Motor neuron (in vitro differentiated cells): ENCODE results near the gene LYSET. TPM values are rescaled to one million over a fixed set of nuclear protein-coding genes. Genes with fewer than 3 reads are reported as not detected.
"Not testable (repeated sequence)": the region's sequence is repeated elsewhere in the genome, so short reads cannot be mapped to it uniquely, and the experiment has no call there.

Experiments used
- ATAC-seq, 8 experiments: fragments of 200-7000 bp; cut with Tn5 transposase; replicated peaks in 6 of 8; 2 replicates each; pipeline ENCODE4 v1.8.0; 2021; ENCODE audit warnings: mild to moderate bottlenecking in 8 of 8, moderate library complexity in 8 of 8
- H3K27ac ChIP-seq, 2 donors: fragments of 250-450 bp; sonication (Bioruptor Pico); 2 replicates each; pipeline ENCODE4 v1.9.0; 2021; ENCODE audit warnings: antibody characterized with exemption in 2 of 2, mild to moderate bottlenecking in 2 of 2, moderate library complexity in 1 of 2
- H3K4me1 ChIP-seq, 2 donors: fragments of 250-450 bp; sonication (Bioruptor Pico); replicated peaks in 1 of 2; 2 replicates each; pipeline ENCODE4 v1.6.1; 2021; ENCODE audit warnings: antibody characterized with exemption in 2 of 2, mild to moderate bottlenecking in 2 of 2, moderate library complexity in 1 of 2
- H3K4me3 ChIP-seq, 5 donors: fragments of 250-450 bp; sonication (Bioruptor Pico); 2 replicates each; pipeline ENCODE4 v1.9.0; 2021; ENCODE audit warnings: antibody characterized with exemption in 5 of 5, mild to moderate bottlenecking in 5 of 5, moderate library complexity in 4 of 5
- WGBS, 10 experiments: fragments of 450-650 bp; shearing (Covaris generic); methylation state at CpG; one replicate each; pipeline ENCODE4 v1.0.0; 2022; 5-methylcytosine and 5-hydroxymethylcytosine counted together
- in situ Hi-C, 9 experiments: fragments of 400-800 bp; cut with MboI; loops; one replicate each; pipeline ENCODE4 v1.15.0; 2021; ENCODE audit warnings: low sequenced_read_pairs in 9 of 9, low pct_unique_long_range_greater_than_20kb in 2 of 9; ENCODE audit not compliant: unreplicated experiment in 9 of 9
- total RNA-seq, 8 experiments: library from RNA; unstranded; fragments of 300-600 nt; gene quantifications; 2 replicates each; pipeline versions ENCODE4 v1.2.3 to v1.2.4, GENCODE V29; 2022

LYSET gene
- total RNA-seq, 8 experiments from 2014 or later: 11.7 to 26.5 (median 20.8) TPM

DNA sequence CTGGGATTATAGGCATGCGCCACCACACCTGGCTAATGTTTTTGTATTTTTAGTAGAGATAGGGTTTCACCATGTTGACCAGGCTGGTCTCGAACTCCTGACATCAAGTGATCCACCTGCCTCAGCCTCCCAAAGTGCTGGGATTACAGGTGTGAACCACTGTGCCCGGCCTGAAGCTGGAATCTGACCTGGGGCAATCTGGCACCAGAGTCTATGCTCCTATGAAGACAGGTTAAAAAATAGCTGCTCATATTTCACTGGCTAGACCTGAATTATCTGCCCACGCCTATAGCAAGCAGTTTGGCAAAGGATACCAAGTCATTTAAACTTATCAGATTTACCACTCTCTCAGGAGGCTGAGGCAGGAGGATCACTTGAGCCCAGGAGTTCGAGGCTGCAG is 10.4 kb upstream of the LYSET start:
- 25 to 88% (median 60%) methylated on average over 1 to 4 of the region's 5 CpGs; no CpG with 5 or more reads in 3 of the 10 experiments for WGBS, 10 experiments
- ATAC-seq, H3K4me1 ChIP-seq, H3K27ac ChIP-seq, H3K4me3 ChIP-seq, in situ Hi-C loops: not testable (repeated sequence)

- no peak overlapping the region for H3K27ac ChIP-seq
- 70 to 100% (median 83%) methylated on average over 1 to 6 of the region's 6 CpGs; no CpG with 5 or more reads in 1 of the 10 experiments for WGBS, 10 experiments
- in situ Hi-C loops: no loop called here
Observed at GRCh38 chr14:93175492-93175891, 9.6 kb upstream of the LYSET start.

DNA sequence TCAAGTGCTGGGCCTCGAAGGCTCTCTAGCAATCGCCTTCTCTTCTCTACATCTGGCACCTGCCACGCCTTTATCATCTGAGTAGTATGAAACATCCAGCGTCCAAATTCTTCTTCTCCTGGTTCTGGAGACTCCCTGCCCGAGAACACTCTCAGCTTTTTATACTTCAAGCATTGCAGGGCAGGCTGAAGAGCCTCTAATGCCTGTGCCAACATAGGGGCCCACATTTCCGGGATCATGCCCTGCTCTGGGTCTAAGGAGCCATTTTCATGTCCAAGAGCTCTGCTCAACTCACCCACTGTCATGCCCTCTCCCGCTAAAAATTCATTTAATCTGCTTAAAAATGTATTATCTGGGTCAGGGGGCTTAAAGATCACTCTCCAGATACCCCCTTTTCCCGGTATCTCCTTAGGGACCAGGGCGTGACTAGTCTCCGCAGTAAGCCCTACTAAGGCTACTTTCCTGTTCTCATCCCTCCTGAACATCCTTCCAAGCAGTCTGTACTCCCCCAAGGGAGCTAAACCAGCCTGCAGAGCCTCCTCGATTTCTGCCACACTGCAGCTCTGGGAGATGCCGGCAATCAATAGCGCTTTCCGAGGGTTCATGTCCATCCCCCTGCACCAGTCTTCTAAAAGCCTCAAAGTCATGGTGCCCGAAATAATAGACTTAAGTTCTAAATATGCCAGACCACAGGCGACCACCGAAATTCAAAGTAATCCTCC is 1.4 kb upstream of the LYSET start:
- WGBS, 10 experiments: 6 to 85% (median 47%) methylated on average over 2 to 12 of the region's 17 CpGs; no CpG with 5 or more reads in 1 of the 10 experiments
- Histone ChIP-seq H3K4me1 (peaks cover 13 to 16% of the 10 kb centered on the region in 2 donors), H3K27ac (no peak overlapping the region), H3K4me3 (peak overlapping the region; percentile 56 to 97 (median 87))
- in situ Hi-C loops: no loop called here
- ATAC-seq: no peak

More at GRCh38 chr14:93175492-93175891, 9.6 kb upstream of the LYSET start:
- Histone ChIP-seq H3K4me1 (peaks cover 6 to 7% of the 10 kb centered on the region in 2 donors), H3K4me3 (no peak overlapping the region)
- ATAC-seq: no peak

GRCh38 chr14:93185349-93185720 is 218 bp downstream of the LYSET start:
- H3K27ac ChIP-seq: peak overlapping the region; percentile 90 to 92
- H3K4me3 ChIP-seq: peak overlapping the region; percentile 56 to 97 (median 87)
- no peak for ATAC-seq
- H3K4me1 ChIP-seq: peaks cover 13 to 16% of the 10 kb centered on the region in 2 donors
- in situ Hi-C loops: no loop called here
- 0 to 11% (median 0%) methylated on average over 1 to 10 of the region's 10 CpGs for WGBS, 10 experiments

GRCh38 chr14:93186466-93186865 is 1.3 kb downstream of the LYSET start:
- Histone ChIP-seq H3K4me3 (peak overlapping the region in 1 of 5 donors; percentile 87), H3K4me1 (peaks cover 13 to 16% of the 10 kb centered on the region in 2 donors), H3K27ac (no peak overlapping the region)
- ATAC-seq: no peak
- in situ Hi-C loops: no loop called here
- WGBS, 10 experiments: 64 to 90% (median 80%) methylated on average over 3 to 6 of the region's 6 CpGs; no CpG with 5 or more reads in 2 of the 10 experiments

DNA sequence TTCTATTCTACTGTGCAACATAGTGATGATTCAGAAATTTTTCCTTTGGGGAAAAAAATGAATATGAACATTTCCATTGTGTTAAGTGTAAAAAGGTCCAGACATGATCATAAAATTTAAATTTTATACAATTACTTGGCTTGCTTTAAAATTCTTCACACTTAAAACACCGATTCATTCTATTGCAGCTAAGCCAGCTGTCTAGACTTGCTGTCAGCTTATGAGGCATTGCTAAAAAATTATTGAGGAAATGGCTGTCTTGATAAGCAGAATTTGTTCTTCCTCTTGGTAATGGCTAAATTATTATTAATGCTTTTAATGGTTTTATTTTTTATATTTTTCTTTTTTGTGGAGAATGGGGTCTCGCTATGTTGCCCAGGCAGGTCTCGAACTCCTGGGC is 1.8 kb downstream of the LYSET start:
- Histone ChIP-seq H3K4me1 (peaks cover 13 to 16% of the 10 kb centered on the region in 2 donors), H3K4me3 (no peak overlapping the region), H3K27ac (no peak overlapping the region)
- in situ Hi-C loops: no loop called here
- WGBS, 10 experiments: 70 to 100% (median 86%) methylated on average over 2 to 3 of the region's 3 CpGs; no CpG with 5 or more reads in 1 of the 10 experiments
- ATAC-seq: no peak

GRCh38 chr14:93195316-93195999 is 10.3 kb downstream of the LYSET start:
- in situ Hi-C loops: no loop called here
- 80 to 100% (median 83%) methylated on average over 1 of the region's 1 CpG; no CpG with 5 or more reads in 7 of the 10 experiments for WGBS, 10 experiments
- Histone ChIP-seq H3K4me3 (no peak overlapping the region), H3K4me1 (no peaks in the 10 kb centered on the region), H3K27ac (no peak overlapping the region)
- ATAC-seq: no peak

GRCh38 chr14:93199031-93199430 is 13.9 kb downstream of the LYSET start:
- no peak for ATAC-seq
- no peaks in the 10 kb centered on the region for H3K4me1 ChIP-seq
- no peak overlapping the region for H3K4me3 ChIP-seq
- WGBS, 10 experiments: 73 to 100% (median 98%) methylated on average over 1 to 4 of the region's 4 CpGs; no CpG with 5 or more reads in 2 of the 10 experiments
- no peak overlapping the region for H3K27ac ChIP-seq
- in situ Hi-C loops: no loop called here

DNA sequence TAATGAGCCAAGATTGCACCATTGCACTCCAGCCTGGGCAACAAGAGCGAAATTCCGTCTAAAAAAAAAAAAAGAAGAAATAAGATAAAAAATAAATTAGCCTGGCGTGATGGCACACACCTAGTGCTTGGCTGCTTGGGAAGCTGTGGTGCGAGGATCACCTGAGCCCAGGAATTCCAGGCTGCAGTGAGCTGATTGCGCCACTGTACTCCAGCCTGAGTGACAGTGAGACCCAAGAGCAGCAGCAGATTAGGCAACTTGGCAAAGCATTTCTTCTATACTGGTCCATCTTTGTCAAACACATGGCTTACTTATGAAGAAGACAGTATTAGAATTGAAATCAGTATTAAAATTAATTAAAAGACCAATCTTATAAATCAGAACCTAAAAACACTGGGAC is 15.4 kb downstream of the LYSET start:
- no peaks in the 10 kb centered on the region for H3K4me1 ChIP-seq
- 77 to 100% (median 98%) methylated on average over 1 to 5 of the region's 5 CpGs; no CpG with 5 or more reads in 2 of the 10 experiments for WGBS, 10 experiments
- ATAC-seq: no peak
- H3K27ac ChIP-seq: no peak overlapping the region
- no peak overlapping the region for H3K4me3 ChIP-seq
- in situ Hi-C loops: no loop called here

DNA sequence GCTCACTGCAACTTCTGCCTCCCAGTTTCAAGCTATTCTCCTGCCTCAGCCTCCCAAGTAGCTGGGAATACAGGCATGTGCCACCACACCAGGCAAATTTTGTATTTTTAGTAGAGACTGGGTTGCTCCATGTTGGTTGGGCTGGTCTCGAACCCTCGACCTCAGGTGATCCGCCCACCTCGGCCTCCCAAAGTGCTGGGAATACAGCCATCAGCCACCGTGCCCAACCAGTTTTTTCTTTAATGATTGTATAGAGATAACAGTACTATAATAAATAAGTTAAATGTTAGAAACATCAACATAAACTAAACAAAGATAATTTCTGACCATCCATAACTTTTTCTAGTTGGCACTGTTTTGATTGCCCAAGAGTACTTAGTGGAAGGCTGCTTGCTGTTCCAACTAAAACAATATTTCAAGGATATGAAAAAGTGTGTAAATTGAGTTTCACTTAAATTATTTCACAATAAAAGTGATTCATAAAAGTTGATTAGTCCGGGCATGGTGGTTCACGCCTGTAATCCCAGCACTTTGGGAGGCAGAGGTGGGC is 16.1 kb downstream of the LYSET start:
- in situ Hi-C loops: no loop called here
- Histone ChIP-seq H3K4me1 (peaks cover 5 to 6% of the 10 kb centered on the region in 2 donors), H3K27ac (no peak overlapping the region), H3K4me3 (no peak overlapping the region)
- ATAC-seq: no peak
- WGBS, 10 experiments: 90 to 100% (median 97%) methylated on average over 1 to 5 of the region's 7 CpGs; no CpG with 5 or more reads in 2 of the 10 experiments

DNA sequence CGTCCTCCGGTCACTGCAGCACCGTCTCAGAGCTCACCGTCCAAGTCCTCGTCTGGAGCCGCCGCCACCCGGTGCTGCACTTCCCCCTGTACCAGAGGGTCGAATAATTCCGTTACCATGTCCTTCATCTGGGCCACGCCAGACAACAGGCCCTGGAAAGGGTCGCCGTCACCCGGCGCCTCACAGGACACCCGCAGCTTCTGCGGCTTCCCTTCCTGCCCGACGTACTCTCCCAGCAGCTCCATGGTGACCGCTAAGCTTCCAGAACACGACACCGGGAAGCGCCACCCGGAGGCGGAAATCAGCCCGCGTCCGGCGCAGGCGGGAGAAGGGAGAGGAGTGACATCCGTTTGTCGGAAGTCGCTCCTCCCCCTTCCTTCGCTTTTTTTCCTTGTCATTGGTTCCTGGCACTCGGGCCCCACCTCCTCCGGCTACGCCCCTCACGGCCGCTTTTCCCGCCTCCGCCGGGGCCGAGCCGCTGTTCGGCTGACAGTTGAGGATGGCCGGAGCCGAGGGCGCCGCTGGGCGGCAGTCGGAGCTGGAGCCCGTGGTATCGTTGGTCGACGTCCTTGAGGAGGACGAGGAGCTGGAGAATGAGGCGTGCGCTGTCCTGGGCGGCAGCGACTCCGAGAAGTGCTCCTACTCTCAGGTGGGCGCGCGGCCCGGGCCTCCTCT is 21.8 kb downstream of the LYSET start, which contains the start of the genes GON7 and UBR7:
GON7 (minus strand) TSS at position 273 of the 675 bp plus-strand sequence; CDS start at position 245, 28 bp downstream.
UBR7 (plus strand) TSS at position 464 of the 675 bp plus-strand sequence; CDS start at position 500, 36 bp downstream.
- Histone ChIP-seq H3K4me3 (peak within 1 kb of the TSS; percentile 58 to 79 (median 74)), H3K27ac (peak within 1 kb of the TSS; percentile 72 to 90), H3K4me1 (peaks cover 5 to 13% of the 10 kb centered on the region in 2 donors)
- ATAC-seq: peak; percentile 88 to 95 (median 90)
- in situ Hi-C loops: no loop called here
- WGBS, 10 experiments: 0 to 3% (median 0%) methylated on average over 1 to 16 of the region's 65 CpGs; no CpG with 5 or more reads in 6 of the 10 experiments

DNA sequence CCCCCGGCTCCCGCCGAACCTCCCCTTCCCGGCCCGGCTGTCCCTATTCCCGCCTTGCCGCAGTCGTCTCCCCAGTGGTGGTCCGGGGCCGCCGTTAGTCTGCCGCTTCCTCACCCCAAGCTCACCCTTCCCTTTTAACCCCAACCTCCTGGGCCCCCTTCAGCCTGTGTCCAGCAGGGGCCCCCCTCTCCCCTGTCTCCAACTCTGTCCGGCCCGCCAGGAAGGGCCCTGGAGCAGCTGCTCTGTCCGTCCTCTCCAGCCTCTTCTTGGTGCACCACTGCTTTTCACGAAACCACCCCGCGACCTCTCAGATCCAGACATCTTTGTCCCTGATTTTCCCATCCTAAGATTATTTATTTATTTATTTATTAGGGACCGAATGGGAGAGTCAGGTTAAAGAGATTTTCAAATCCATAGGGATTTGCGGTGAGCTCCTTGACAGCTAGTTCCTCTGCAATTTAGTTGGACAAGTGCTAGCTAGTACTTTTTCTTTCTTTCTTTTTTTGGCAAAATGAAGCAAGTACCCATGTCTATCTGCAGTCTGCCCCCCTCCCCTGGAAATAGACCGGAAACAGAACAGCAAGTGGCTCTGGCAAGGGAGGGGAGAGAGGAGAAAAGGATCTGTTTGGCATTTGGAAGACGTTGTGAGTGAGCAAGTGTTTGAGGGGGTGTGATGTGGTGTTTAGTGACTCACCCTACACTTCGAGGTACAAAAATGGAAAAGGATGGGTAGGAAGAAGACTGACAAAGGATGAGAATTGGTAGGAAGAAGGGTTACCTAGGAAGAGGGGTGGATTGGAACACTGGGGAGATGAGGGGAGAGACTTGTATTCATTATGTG is 22.6 kb downstream of the LYSET start:
- peaks cover 5 to 13% of the 10 kb centered on the region in 2 donors for H3K4me1 ChIP-seq
- peak; percentile 64 to 72 (median 70) for ATAC-seq
- H3K27ac ChIP-seq: peak overlapping the region; percentile 26 to 70
- in situ Hi-C loops: no loop called here
- H3K4me3 ChIP-seq: peak overlapping the region; percentile 58 to 79 (median 74)
- 0 to 1% (median 0%) methylated on average over 1 to 9 of the region's 23 CpGs; no CpG with 5 or more reads in 1 of the 10 experiments for WGBS, 10 experiments
